Vagina (tissue), 2 donors: ENCODE results near the gene DPP8.
A peak's percentile ranks its signal among the peaks of the same experiment; 100 is the strongest.

Source experiments
- CTCF ChIP-seq, 3 experiments: fragments of 450-650 bp in 2 of 3; fragments of 200-600 bp in 1 of 3; sonication (generic) in 1 of 3; IDR thresholded peaks; one replicate each; pipeline ENCODE4 v1.5.1; 2017 to 2019; ENCODE audit warnings: antibody characterized with exemption in 3 of 3, mild to moderate bottlenecking in 2 of 3, moderate library complexity in 2 of 3
- POLR2A ChIP-seq, 2 donors: fragments of 450-650 bp; IDR thresholded peaks; one replicate each; pipeline ENCODE4 v1.6.1; 2017; ENCODE audit warnings: antibody characterized with exemption in 2 of 2, mild to moderate bottlenecking in 2 of 2, moderate library complexity in 2 of 2
- POLR2AphosphoS5 ChIP-seq, 2 donors: sonication (generic); formaldehyde crosslinking; IDR thresholded peaks; one replicate each; pipeline ENCODE4 v1.9.0; 2017; ENCODE audit warnings: antibody characterized with exemption in 2 of 2, mild to moderate bottlenecking in 2 of 2, low read depth in 1 of 2; ENCODE audit not compliant: insufficient read depth in 1 of 2

- TF ChIP-seq CTCF (IDR thresholded peaks at IDR 0.05) (no peak), POLR2A (IDR thresholded peaks at IDR 0.05) (no peak), POLR2AphosphoS5 (IDR thresholded peaks at IDR 0.05; ENCODE audit: insufficient read depth in 1 of 2, low read depth in 1 of 2) (peak; percentile 9 to 86)
Observed at GRCh38 chr15:65530318-65531111, 13.0 kb upstream of the DPP8 start, which contains the start of gene HACD3.
